ENCODE data around the gene ADCY3.
A peak's percentile ranks its signal among the peaks of the same experiment; 100 is the strongest.

The ADCY3 gene

DNA sequence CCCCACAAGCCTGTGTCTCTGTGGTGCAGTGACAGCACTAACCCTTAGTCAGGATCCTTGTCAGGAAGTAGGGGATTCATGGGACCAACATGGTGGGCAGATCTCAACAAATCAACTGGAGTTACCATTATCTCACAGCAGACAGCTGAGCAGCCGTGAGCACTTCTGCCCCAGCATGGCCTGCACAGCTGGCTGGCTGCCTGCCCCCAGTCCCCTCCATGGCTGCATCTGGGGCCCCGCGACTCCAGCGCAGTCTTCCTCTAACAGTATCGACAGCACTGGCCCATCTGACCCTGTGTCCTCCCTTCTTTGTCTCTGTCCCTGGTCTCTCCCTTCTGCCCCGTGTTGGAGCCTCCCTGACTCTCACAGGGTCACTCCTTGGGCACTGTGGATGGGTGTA, 4.7 kb upstream of the ADCY3 start:
- DNase-seq = no peak

GRCh38 chr2:24924266-24924665, 4.2 kb upstream of the ADCY3 start:
- no peak for DNase-seq

DNA sequence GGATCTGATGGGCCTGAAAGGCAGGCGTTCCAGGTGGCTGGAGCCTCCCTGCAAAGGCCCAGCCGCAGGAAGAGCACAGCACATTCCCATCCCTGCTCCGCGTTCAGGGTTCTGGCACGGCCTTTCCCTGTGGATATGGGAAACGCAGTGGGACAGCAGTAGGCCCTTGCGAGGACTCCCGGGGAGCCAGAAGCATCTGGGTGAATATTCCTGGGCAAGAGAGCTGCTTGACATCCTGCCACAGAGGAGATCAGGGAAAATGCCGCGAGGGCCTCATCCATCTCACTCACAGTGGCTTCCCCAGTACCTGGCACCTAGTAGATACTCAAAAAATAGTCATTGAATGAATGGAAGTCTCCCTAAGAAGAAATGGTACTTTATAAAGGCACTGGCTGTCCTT, 3.1 kb upstream of the ADCY3 start:
- DNase-seq = no peak

DNA sequence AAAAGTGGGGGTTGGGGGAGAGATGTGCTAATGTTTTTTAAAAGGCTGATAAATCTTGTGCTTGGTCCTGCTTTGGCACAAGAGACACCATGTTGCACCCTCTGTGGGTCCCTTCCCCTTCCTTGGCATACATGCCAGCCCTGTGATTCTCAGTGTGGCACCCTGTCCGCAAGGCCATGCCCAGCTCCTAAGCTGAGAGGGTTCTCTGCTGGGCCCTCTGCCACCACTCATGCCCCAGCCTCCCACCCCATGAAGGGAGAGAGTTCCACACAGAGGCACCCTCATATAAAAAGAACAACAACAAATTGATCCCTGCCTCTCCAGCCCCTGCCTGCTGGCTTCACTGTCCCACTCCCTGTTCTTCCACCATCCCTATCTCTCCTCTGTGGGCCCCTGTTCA, 2.5 kb upstream of the ADCY3 start:
- no peak for DNase-seq

- no peak for DNase-seq
Measured at GRCh38 chr2:24920809-24921441, 888 bp upstream of the ADCY3 start.

- peak; percentile 36 to 76 (median 65) for DNase-seq
Measured at GRCh38 chr2:24919506-24920097, 435 bp downstream of the ADCY3 start.

GRCh38 chr2:24919037-24919505, 966 bp downstream of the ADCY3 start:
- peak in 2 of 3 donors; percentile 57 to 58 for DNase-seq

DNA sequence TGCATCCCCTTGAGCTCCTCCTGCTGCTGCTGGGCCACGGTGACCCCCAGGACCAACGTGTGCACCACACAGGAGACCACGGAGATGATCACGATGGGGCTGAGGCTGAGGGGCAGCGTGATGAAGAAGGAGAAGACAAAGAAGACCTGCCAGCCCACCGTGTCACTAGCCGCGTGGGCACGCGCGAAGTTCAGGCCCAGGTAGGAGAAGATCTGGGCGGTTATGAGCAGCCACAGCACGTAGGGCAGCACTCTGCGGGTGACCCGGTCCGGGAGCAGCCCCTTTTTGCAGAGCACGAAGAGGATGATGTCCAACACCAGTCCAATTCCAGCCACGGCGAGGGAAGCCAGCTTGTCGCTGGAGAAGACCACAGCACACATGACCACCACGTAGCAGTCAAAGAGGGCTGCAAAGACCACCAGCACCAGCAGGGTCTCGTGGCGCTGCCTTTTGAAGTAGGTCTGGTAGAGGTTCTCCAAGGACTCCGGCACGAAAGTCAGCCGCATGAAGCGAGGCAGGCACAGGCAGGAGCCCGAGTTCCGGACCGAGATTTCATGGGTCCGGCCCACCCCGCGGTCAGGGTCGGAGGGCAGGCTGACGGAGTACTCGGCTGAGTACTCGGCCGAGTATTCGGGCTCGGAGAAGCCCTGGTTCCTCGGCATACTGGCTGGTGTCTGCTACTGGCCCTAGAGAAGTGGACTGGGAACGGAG, 1.6 kb downstream of the ADCY3 start:
- no peak for DNase-seq

DNA sequence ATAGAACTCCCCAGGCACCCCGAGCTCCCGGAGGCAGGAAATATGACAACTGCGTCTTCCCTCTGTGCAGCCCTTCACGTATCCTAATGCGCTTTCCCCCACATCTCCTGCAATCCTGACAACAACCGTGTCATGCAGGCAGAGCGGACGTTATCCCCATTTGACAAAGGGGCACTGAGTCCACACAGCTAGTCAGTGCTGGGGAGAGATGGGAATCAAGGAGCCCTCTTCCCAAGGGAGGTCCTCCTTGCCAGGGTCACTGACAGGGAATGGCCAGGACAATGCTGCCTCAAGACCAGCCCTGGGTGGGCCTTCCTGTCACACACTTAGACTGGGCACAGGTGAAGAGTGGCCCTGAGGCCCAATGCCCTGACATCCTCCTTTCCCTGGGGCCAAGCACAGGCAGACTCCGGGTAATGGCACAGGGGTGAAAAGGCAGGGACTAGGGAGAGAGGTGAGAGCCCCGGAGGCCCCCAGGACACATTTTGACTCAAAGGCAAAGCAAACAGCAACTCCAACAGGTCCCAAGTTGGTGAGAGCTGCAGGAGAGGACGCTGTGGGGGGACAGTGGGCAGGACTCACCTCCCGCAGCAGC, 2.2 kb downstream of the ADCY3 start:
- DNase-seq = no peak

DNA sequence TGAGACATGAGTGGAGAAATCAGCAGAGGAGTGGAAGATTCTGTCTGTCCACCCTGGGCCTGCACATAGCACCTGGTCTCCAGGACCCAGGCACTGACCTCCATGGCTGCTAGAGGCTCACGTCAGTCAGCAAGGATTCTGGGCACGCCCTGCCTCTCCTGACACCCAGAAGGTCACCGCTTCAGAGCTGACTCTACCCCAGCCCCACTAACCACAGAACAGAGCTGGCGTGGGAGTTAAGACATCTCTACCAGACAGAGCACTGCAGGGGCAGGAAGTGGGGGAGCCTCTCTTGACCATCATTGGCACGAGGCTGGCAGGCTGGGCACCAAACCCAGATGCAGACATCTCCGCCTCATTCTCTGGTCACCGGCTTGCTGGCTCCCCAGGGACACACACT, 3.0 kb downstream of the ADCY3 start:
- DNase-seq = peak; percentile 48 to 60 (median 52)

GRCh38 chr2:24915796-24916195, 4.2 kb downstream of the ADCY3 start:
- no peak for DNase-seq

DNA sequence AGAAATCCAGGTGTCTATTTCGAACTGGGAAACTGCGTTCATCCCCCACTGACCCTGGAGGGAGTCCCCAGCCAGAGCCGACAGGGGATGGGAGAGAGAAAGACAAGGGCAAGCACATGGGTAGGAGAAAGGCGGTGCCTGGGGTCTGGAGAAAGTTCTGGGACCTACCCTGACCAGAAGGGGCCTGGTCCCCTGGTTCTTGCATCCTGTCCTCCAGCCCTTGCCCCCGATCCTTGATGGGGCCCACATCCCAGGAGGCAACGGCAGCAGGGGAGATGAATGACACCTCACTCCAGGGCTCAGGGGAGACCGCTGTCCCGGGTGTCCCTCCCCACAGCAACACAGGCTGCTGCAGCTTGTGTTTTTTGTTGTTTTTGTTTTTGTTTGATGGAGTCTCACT, 4.9 kb downstream of the ADCY3 start:
- no peak for DNase-seq

- no peak for DNase-seq
Measured at GRCh38 chr2:24914713-24915112, 5.3 kb downstream of the ADCY3 start.

DNA sequence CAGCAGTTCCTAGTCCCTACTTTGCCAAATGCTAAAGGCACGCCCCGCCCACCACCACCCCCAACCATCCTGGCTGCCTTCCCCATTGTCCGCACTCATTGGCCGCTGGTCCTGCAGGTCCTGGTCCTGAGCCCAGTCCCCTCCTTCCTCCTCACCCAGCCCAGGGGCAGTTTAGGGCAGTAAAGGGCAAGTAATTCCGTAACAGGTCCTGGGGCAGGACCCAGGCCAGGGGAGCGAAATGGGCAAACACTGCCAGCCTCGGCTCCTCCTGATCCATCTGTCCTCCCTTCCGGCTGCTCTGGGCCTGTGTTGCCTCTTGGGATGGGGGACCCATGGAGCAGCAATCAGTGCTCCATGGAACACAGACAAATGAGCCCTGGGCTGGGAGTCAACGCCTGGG, 6.1 kb downstream of the ADCY3 start:
- DNase-seq = no peak

GRCh38 chr2:24912986-24913385, 7.1 kb downstream of the ADCY3 start:
- no peak for DNase-seq

DNA sequence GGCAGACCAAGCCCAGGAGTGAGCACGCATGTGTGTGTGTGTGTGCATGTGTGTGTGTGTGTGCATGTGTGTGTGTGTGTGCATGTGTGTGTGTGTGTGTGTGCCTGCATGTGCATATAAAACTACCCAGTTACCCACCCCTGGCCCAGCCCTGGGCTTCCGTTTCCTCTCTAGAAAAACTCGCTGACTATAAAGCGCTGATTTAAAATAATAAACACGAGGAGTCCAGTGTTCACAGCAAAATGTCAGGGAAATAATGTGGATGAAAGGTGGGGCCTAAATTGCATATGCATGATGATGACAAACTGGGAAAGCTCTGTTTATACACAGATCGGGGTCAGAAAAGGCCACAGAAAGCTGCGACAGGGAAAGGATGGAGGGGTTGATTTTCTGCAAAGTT, 7.5 kb downstream of the ADCY3 start:
- DNase-seq = no peak

DNA sequence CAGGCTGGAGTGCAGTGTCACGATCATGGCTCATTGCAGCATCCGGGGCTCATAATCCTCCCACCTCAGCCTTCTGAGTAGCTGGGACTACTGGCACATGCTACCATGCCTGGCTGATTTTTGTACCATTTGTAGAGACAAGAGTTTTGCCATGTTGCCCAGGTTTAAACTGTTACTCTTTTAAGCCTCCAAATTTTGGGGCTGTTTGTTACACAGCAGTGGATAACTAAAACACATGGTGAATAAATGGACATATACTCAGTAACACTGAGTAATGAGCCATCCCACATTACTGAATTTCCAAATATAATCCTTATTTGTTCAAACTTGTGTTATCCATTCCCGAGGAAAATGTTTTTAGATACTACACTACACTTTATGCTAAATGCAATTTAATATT, 9.8 kb downstream of the ADCY3 start:
- no peak for DNase-seq

DNA sequence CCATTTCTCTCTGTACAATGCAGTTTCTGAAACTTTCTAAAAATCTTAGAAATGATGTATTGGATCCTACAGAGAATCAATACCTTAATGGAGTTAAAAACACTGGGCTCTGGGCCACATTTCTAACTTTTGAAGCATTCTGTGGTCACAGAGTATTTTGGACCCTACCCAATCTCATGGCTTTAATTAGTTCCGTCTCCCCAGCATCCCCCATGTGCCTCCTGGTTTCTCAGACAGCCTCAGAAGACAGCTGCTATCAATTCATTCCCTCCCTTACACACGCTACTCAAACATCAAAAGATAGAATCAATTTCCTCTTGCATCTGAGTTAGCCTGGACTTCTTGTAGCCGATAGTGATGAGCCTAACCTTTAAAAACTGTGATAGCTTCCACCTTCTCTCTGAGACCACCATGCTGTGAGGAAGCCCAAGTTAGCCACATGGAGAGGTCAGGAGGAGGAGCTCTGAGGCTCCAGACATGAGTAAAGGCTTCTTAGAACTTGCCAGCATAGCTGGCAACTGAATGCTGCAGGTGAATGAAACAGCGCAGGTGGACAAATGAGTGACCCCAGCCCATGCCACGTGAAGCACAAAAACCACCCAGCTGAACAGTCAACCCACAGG, 10.4 kb downstream of the ADCY3 start:
- DNase-seq = no peak

- DNase-seq = no peak
Measured at GRCh38 chr2:24908461-24908901, 11.6 kb downstream of the ADCY3 start.

GRCh38 chr2:24907116-24907515, 12.9 kb downstream of the ADCY3 start:
- DNase-seq = peak; percentile 58 to 75 (median 69)

DNA sequence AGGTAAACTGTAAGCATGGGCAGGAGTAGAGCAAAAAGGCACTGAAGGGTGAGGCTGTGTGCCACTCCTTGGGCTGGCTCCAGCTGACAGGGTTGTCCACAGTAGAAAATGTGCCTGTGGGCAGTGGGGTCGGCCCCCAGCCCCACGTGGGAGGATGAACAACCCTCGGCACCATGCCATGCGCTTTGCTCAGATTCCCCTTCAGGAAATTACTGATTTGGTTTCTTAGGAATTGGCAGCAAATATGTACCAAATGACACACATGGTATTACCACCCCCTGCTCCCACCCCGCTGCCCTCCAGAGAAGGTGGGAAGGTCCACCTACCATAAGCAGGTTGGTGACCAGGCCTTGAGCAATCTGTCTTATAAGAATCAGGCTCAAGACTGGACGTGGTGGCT, 13.6 kb downstream of the ADCY3 start:
- DNase-seq = no peak

DNA sequence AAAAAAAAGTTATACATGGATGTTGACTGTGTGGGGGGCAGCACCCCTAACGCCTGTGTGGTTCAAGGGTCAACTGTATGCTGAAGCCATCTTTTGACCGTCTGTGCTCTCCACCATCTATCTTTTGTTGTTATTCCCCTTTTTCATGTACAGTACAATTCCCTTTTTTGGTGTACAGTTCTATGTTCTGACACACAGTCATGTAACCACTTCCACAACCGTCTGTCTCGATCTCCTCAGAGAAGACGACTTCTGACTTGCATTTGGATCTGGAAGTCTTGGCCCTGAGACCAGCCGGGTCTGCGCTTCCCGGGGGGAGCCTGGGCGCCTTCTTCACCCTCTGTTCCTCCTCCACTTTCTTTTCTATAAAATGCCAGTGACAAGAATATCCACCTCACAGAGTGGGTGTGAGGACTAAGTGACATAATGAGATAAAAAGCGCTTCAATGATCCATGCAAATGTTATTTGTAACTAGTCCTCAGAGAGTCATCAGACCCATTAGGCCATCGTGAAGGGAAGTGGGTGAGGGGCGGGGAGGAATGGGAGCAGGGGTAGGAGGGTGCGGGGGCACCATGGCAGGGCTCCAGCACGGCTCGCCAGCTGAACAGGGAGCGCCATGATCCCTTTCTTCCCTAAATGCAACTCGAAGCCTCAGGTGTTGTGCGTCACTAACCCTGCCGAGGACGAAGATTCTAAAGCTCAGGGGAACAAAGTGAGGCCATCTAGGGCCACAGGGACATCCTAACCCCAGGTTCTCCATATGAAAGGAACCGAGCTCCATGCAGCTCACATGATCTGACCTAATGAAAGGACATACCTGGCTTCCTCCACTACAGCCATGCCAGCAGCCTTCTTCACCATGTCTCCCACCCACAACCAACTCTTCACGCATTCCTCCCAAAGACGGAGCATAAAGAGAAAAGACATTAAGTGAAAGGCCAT, 16.6 kb downstream of the ADCY3 start:
- DNase-seq = peak in 1 of 3 donors; percentile 56
